WTC11 (cell line): ENCODE measurements around the gene CNKSR3. TPM values are rescaled to one million over a fixed set of nuclear protein-coding genes. Genes with fewer than 3 reads are reported as not detected.

Experiments used
- ATAC-seq: fragments of 200-7000 bp; cut with Tn5 transposase; 2 replicates; pipeline ENCODE4 v1.10.0; 2021; ENCODE audit warnings: mild to moderate bottlenecking, moderate library complexity
- CTCF ChIA-PET: fragments of 300-600 bp; sonication (Branson Sonifier 250); formaldehyde crosslinking; loops from one replicate; lab custom pipeline; 2021; ENCODE audit warnings: antibody characterized with exemption; lab: Charles Lee
- POLR2A ChIA-PET: fragments of 350-600 bp; sonication (Branson Sonifier 250); formaldehyde crosslinking; loops from one replicate; lab custom pipeline; 2021; ENCODE audit warnings: antibody characterized with exemption; lab: Charles Lee
- DNase-seq: peaks from one replicate; pipeline ENCODE4 v3.0.0; 2021; ENCODE audit warnings: low spot score
- H3K27ac Mint-ChIP-seq: 2 replicates; pipeline ENCODE4 v1.8.0; 2021; ENCODE audit warnings: mixed read lengths
- H3K27me3 Mint-ChIP-seq: 2 replicates; pipeline ENCODE4 v1.8.0; 2021; ENCODE audit warnings: low read depth, mild to moderate bottlenecking, moderate library complexity, mixed read lengths
- H3K36me3 Mint-ChIP-seq: 2 replicates; pipeline ENCODE4 v1.8.0; 2021; ENCODE audit warnings: mixed read lengths
- H3K4me1 Mint-ChIP-seq: 2 replicates; pipeline ENCODE4 v1.8.0; 2022; ENCODE audit warnings: mixed read lengths
- H3K4me3 Mint-ChIP-seq: 2 replicates; pipeline ENCODE4 v1.8.0; 2021; ENCODE audit warnings: mild to moderate bottlenecking, moderate library complexity, mixed read lengths
- H3K9me3 Mint-ChIP-seq: 2 replicates; pipeline ENCODE4 v1.8.0; 2021; ENCODE audit warnings: mixed read lengths
- CREM ChIP-seq: sonication (generic); formaldehyde crosslinking; IDR thresholded peaks from 2 replicates; pipeline ENCODE4 v1.8.1; 2022; ENCODE audit warnings: mild to moderate bottlenecking, missing genetic modification reagents, moderate library complexity
- E2F5 ChIP-seq: sonication (generic); formaldehyde crosslinking; IDR thresholded peaks from 2 replicates; pipeline ENCODE4 v1.8.1; 2022; ENCODE audit warnings: mild to moderate bottlenecking, moderate library complexity, missing genetic modification reagents
- ELF4 ChIP-seq: sonication (generic); formaldehyde crosslinking; IDR thresholded peaks from 2 replicates; pipeline ENCODE4 v1.8.1; 2022; ENCODE audit warnings: low read depth, mild to moderate bottlenecking, moderate library complexity, missing genetic modification reagents
- ETV6 ChIP-seq: sonication (generic); formaldehyde crosslinking; IDR thresholded peaks from 2 replicates; pipeline ENCODE4 v1.8.1; 2022; ENCODE audit warnings: mild to moderate bottlenecking, missing genetic modification reagents
- JUN ChIP-seq: sonication (generic); formaldehyde crosslinking; IDR thresholded peaks from 2 replicates; pipeline ENCODE4 v1.8.0; 2023; ENCODE audit warnings: mild to moderate bottlenecking, missing genetic modification reagents
- SMAD3 ChIP-seq: sonication (generic); formaldehyde crosslinking; IDR thresholded peaks from 2 replicates; pipeline ENCODE4 v1.8.0; 2022; ENCODE audit warnings: missing genetic modification reagents, mild to moderate bottlenecking, borderline replicate concordance
- SMAD4 ChIP-seq: sonication (generic); formaldehyde crosslinking; IDR thresholded peaks from 2 replicates; pipeline ENCODE4 v1.8.0; 2022; ENCODE audit warnings: mild to moderate bottlenecking, missing genetic modification reagents
- ZNF138 ChIP-seq: sonication (generic); formaldehyde crosslinking; conservative IDR thresholded peaks from 2 replicates; pipeline ENCODE4 v1.8.1; 2022; ENCODE audit warnings: mild to moderate bottlenecking, moderate library complexity, missing genetic modification reagents
- total RNA-seq: library from RNA; stranded (reverse); gene quantifications from 3 replicates; pipeline ENCODE4 v1.2.3, GENCODE V29; 2021
- TF ChIP-seq, protein P1 (sequence below): sonication (generic); formaldehyde crosslinking; conservative IDR thresholded peaks from 2 replicates; pipeline ENCODE4 v1.8.1; 2022; ENCODE audit warnings: mild to moderate bottlenecking, missing genetic modification reagents
- TF ChIP-seq, protein P2 (sequence below): fragments of 200-600 bp; IDR thresholded peaks from 2 replicates; pipeline ENCODE4 v1.8.0; 2022; ENCODE audit warnings: antibody characterized with exemption
- TF ChIP-seq, protein P3 (sequence below): sonication (generic); formaldehyde crosslinking; IDR thresholded peaks from 2 replicates; pipeline ENCODE4 v1.8.1; 2023; ENCODE audit warnings: mild to moderate bottlenecking, moderate library complexity, missing genetic modification reagents
- TF ChIP-seq, protein P4 (sequence below): fragments of 250-450 bp; sonication (Bioruptor Pico); IDR thresholded peaks from 2 replicates; pipeline ENCODE4 v1.9.0; 2021; ENCODE audit warnings: mild to moderate bottlenecking, borderline replicate concordance

Gene CNKSR3
- total RNA-seq, 1 experiment from 2014 or later = 5.7 TPM

- TF ChIP-seq ETV6 (CRISPR knock-in tag) (no peak), SMAD3 (CRISPR knock-in tag) (no peak), ZNF138 (CRISPR knock-in tag) (no peak)
- TF ChIP-seq, protein P1, sequence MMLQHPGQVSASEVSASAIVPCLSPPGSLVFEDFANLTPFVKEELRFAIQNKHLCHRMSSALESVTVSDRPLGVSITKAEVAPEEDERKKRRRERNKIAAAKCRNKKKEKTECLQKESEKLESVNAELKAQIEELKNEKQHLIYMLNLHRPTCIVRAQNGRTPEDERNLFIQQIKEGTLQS (CRISPR knock-in tag) = no peak
- TF ChIP-seq, all 79 proteins: peak for 0
Observed at GRCh38 chr6:154466971-154467679, 43.4 kb downstream of the CNKSR3 start (continued).

- DNase-seq (no peak), ATAC-seq (no peak)
- CTCF ChIA-PET = interaction anchor here (1.0 kb wide), 1 partner anchor 266 kb away, joined by 3 read pairs; no protein-coding TSS in a partner anchor
- Mint-ChIP-seq H3K4me1 (no peaks in the 10 kb centered on the region), H3K4me3 (no peak overlapping the region), H3K27me3 (no peaks in the 10 kb centered on the region), H3K9me3 (peaks cover 9% of the 10 kb centered on the region), H3K36me3 (peaks cover 8% of the 10 kb centered on the region), H3K27ac (no peak overlapping the region)
- TF ChIP-seq, protein P2, sequence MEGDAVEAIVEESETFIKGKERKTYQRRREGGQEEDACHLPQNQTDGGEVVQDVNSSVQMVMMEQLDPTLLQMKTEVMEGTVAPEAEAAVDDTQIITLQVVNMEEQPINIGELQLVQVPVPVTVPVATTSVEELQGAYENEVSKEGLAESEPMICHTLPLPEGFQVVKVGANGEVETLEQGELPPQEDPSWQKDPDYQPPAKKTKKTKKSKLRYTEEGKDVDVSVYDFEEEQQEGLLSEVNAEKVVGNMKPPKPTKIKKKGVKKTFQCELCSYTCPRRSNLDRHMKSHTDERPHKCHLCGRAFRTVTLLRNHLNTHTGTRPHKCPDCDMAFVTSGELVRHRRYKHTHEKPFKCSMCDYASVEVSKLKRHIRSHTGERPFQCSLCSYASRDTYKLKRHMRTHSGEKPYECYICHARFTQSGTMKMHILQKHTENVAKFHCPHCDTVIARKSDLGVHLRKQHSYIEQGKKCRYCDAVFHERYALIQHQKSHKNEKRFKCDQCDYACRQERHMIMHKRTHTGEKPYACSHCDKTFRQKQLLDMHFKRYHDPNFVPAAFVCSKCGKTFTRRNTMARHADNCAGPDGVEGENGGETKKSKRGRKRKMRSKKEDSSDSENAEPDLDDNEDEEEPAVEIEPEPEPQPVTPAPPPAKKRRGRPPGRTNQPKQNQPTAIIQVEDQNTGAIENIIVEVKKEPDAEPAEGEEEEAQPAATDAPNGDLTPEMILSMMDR = no peak
- TF ChIP-seq E2F5 (CRISPR knock-in tag) (no peak), SMAD4 (CRISPR knock-in tag) (no peak), JUN (CRISPR knock-in tag) (no peak)
- POLR2A ChIA-PET = no interaction called here
Observed at GRCh38 chr6:154466139-154466538, 44.3 kb downstream of the CNKSR3 start.

- ATAC-seq (no peak), DNase-seq (no peak)
- H3K27ac Mint-ChIP-seq = no peak overlapping the region; the same call in 1 of the 2 replicates
- peaks cover 21% of the 10 kb centered on the region for H3K4me1 Mint-ChIP-seq
- CTCF ChIA-PET = no interaction called here
- H3K27me3 Mint-ChIP-seq = no peaks in the 10 kb centered on the region
- POLR2A ChIA-PET = no interaction called here
- H3K36me3 Mint-ChIP-seq = no peaks in the 10 kb centered on the region
- no peak overlapping the region for H3K4me3 Mint-ChIP-seq
- H3K9me3 Mint-ChIP-seq = no peaks in the 10 kb centered on the region
- no peak for TF ChIP-seq ELF4
- TF ChIP-seq, protein P3, sequence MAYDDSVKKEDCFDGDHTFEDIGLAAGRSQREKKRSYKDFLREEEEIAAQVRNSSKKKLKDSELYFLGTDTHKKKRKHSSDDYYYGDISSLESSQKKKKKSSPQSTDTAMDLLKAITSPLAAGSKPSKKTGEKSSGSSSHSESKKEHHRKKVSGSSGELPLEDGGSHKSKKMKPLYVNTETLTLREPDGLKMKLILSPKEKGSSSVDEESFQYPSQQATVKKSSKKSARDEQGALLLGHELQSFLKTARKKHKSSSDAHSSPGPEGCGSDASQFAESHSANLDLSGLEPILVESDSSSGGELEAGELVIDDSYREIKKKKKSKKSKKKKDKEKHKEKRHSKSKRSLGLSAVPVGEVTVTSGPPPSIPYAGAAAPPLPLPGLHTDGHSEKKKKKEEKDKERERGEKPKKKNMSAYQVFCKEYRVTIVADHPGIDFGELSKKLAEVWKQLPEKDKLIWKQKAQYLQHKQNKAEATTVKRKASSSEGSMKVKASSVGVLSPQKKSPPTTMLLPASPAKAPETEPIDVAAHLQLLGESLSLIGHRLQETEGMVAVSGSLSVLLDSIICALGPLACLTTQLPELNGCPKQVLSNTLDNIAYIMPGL = no peak
Observed at GRCh38 chr6:154463573-154464419, 46.7 kb downstream of the CNKSR3 start.

- CTCF ChIA-PET = no interaction called here
- no peak for TF ChIP-seq CREM (CRISPR knock-in tag)
- TF ChIP-seq, protein P4, sequence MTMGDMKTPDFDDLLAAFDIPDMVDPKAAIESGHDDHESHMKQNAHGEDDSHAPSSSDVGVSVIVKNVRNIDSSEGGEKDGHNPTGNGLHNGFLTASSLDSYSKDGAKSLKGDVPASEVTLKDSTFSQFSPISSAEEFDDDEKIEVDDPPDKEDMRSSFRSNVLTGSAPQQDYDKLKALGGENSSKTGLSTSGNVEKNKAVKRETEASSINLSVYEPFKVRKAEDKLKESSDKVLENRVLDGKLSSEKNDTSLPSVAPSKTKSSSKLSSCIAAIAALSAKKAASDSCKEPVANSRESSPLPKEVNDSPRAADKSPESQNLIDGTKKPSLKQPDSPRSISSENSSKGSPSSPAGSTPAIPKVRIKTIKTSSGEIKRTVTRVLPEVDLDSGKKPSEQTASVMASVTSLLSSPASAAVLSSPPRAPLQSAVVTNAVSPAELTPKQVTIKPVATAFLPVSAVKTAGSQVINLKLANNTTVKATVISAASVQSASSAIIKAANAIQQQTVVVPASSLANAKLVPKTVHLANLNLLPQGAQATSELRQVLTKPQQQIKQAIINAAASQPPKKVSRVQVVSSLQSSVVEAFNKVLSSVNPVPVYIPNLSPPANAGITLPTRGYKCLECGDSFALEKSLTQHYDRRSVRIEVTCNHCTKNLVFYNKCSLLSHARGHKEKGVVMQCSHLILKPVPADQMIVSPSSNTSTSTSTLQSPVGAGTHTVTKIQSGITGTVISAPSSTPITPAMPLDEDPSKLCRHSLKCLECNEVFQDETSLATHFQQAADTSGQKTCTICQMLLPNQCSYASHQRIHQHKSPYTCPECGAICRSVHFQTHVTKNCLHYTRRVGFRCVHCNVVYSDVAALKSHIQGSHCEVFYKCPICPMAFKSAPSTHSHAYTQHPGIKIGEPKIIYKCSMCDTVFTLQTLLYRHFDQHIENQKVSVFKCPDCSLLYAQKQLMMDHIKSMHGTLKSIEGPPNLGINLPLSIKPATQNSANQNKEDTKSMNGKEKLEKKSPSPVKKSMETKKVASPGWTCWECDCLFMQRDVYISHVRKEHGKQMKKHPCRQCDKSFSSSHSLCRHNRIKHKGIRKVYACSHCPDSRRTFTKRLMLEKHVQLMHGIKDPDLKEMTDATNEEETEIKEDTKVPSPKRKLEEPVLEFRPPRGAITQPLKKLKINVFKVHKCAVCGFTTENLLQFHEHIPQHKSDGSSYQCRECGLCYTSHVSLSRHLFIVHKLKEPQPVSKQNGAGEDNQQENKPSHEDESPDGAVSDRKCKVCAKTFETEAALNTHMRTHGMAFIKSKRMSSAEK (CRISPR knock-in tag) = no peak
- no peaks in the 10 kb centered on the region for H3K27me3 Mint-ChIP-seq
- H3K4me1 Mint-ChIP-seq = peaks cover 31% of the 10 kb centered on the region
- ATAC-seq (no peak), DNase-seq (no peak)
- POLR2A ChIA-PET = no interaction called here
- no peak overlapping the region for H3K4me3 Mint-ChIP-seq
- H3K27ac Mint-ChIP-seq = no peak overlapping the region
- H3K9me3 Mint-ChIP-seq = no peaks in the 10 kb centered on the region
- no peaks in the 10 kb centered on the region for H3K36me3 Mint-ChIP-seq
Observed at GRCh38 chr6:154462425-154462824, 48.1 kb downstream of the CNKSR3 start.
